BLaER1 (cell line): ENCODE data around the gene TBX4.

Experiments used
- H3K27ac ChIP-seq: shearing (Covaris generic); formaldehyde crosslinking; 2 replicates; pipeline ENCODE4 v1.8.1; 2022
- H3K27me3 ChIP-seq: shearing (Covaris generic); formaldehyde crosslinking; 2 replicates; pipeline ENCODE4 v1.8.1; 2022
- H3K36me3 ChIP-seq: shearing (Covaris generic); formaldehyde crosslinking; 2 replicates; pipeline ENCODE4 v1.8.1; 2022
- H3K4me1 ChIP-seq: shearing (Covaris generic); formaldehyde crosslinking; 2 replicates; pipeline ENCODE4 v1.8.1; 2022
- H3K4me2 ChIP-seq: shearing (Covaris generic); formaldehyde crosslinking; 2 replicates; pipeline ENCODE4 v1.8.1; 2022
- H3K4me3 ChIP-seq: shearing (Covaris generic); formaldehyde crosslinking; 2 replicates; pipeline ENCODE4 v1.8.1; 2022
- H3K9ac ChIP-seq: shearing (Covaris generic); formaldehyde crosslinking; 2 replicates; pipeline ENCODE4 v1.8.1; 2022
- H3K9me3 ChIP-seq: shearing (Covaris generic); formaldehyde crosslinking; 2 replicates; pipeline ENCODE4 v1.8.1; 2022
- H4K20me1 ChIP-seq: shearing (Covaris generic); formaldehyde crosslinking; 2 replicates; pipeline ENCODE4 v1.8.1; 2022
- Cebpa-rat ChIP-seq: shearing (Covaris generic); IDR thresholded peaks from 2 replicates; pipeline ENCODE4 v1.8.1; 2022

TBX4 gene

DNA sequence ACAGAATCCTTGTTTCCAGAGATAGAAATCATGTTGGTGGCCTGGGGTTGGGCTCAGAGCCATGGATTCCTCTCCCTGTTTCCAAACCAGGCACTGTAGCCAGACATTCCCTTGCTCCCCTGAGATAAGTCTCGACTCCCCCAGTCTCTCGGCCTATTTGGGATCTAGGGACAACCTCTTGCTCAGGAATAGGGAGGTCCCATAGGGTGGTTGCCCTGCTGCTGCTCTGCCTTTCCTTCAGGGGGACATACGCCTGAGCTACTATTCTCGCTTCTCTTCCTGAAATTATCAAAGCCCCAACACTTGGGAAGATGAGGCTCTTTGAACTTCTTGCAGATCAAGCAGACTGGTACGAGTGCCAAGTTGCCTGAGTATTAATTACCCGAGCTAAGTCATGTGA is 58.0 kb downstream of the TBX4 start:
- no peak overlapping the region for H3K4me3 ChIP-seq
- no peak for TF ChIP-seq Cebpa-rat
- H4K20me1 ChIP-seq: no peaks in the 10 kb centered on the region
- no peaks in the 10 kb centered on the region for H3K36me3 ChIP-seq
- no peak overlapping the region for H3K4me2 ChIP-seq
- no peaks in the 10 kb centered on the region for H3K9me3 ChIP-seq
- no peak overlapping the region for H3K27ac ChIP-seq
- no peaks in the 10 kb centered on the region for H3K4me1 ChIP-seq
- H3K9ac ChIP-seq: no peak overlapping the region
- H3K27me3 ChIP-seq: no peaks in the 10 kb centered on the region

DNA sequence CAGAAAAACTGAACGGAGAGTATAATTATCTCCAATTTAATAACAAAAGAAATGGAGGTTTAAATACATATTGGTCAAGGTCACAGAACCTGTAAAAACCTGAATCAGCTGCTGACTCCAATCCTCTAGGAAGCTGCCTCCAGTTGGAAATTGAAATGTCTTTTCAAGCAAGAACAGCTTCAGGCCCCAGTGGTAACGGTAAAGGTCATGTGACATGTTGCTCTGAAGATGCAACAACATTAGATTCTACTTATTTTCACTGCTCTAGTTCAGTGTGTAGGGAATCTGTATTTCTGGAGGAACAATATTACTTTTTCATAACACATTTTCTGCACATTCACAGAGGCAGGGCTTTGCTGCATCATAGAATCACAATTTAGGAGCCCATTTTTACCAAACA is 58.8 kb downstream of the TBX4 start:
- Histone ChIP-seq H3K27ac (no peak overlapping the region), H3K4me2 (no peak overlapping the region), H3K4me3 (no peak overlapping the region), H3K36me3 (no peaks in the 10 kb centered on the region), H4K20me1 (no peaks in the 10 kb centered on the region), H3K4me1 (no peaks in the 10 kb centered on the region), H3K9ac (no peak overlapping the region), H3K9me3 (no peaks in the 10 kb centered on the region), H3K27me3 (no peaks in the 10 kb centered on the region)
- no peak for TF ChIP-seq Cebpa-rat

DNA sequence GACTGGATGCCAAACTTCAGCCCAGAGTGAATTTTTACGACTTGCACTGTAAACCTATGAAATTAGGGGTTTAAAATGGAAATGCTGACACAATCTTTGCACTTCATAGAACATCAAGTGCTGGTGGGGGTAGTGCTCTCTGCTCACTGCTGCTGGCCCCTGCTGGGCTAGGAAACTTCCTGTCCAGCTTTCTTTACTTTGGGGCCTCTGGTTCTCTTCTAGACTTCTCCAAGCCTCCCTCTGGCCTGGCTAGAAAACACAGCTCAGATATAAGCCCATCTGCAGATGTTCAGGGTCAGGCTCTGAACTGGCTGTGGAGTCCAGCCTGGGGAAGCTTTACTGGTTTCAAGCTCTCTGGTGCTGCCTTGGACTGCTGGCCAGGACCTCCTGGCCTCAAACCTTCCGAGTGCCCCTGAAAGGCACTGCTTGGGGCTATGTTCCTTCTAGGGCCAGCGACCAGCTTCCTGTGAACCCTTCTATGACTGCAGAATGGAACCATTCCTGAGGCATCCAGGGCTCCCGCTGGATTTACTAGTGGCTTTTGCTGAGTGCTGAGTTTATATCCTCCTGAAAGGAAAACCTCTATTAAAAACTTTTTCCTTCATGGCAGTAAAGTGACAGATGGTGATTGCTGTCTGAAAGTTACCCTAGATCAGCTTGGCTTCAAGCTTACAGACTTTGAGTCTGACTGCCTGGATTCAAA is 59.4 kb downstream of the TBX4 start:
- Histone ChIP-seq H3K9ac (no peak overlapping the region), H3K36me3 (no peaks in the 10 kb centered on the region), H3K9me3 (no peaks in the 10 kb centered on the region), H3K4me1 (no peaks in the 10 kb centered on the region), H3K27ac (no peak overlapping the region), H3K4me2 (no peak overlapping the region), H4K20me1 (no peaks in the 10 kb centered on the region), H3K4me3 (no peak overlapping the region), H3K27me3 (no peaks in the 10 kb centered on the region)
- TF ChIP-seq Cebpa-rat: no peak

DNA sequence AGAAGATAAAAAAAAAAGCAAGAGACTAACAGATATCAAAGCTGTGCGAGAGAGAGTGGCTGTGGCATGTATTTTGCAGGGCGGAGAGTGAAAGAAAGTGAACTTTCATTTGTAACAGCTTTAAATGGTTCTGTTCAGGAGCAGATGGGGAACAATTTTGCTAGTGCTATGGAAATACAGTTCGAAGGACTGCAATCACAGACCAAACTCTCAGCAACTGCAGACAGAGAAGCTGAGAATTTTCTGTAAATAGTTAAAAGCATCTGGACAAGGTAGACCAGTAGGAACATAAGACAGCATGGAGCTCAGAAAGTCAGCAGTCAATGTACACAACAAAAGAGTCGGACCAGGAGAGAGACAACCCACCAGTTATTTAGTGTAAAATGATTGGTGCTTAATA is 62.3 kb downstream of the TBX4 start:
- H3K4me3 ChIP-seq: no peak overlapping the region
- no peaks in the 10 kb centered on the region for H3K9me3 ChIP-seq
- H3K4me1 ChIP-seq: no peaks in the 10 kb centered on the region
- H3K9ac ChIP-seq: no peak overlapping the region
- H3K36me3 ChIP-seq: no peaks in the 10 kb centered on the region
- no peaks in the 10 kb centered on the region for H4K20me1 ChIP-seq
- H3K27me3 ChIP-seq: no peaks in the 10 kb centered on the region
- no peak for TF ChIP-seq Cebpa-rat
- no peak overlapping the region for H3K4me2 ChIP-seq
- no peak overlapping the region for H3K27ac ChIP-seq

DNA sequence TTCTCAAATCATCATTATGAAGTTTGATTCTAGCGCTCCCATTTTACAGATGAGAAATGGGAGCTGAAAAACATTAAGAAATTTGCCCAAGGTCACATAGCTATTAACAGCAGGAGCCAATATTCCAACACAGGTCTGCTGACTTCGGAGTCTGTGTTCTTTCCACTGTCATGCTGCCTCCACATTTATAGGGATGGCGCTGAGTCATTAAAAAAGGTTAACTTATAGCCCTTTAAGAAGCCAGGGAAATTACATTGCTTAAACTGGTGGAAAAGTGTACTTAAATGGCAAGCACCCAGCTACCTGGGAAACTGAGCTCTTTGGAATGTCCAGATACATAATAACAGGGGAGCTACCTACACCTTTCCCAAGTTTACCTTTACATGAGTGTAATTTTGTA is 65.0 kb downstream of the TBX4 start:
- Histone ChIP-seq H3K36me3 (no peaks in the 10 kb centered on the region), H3K9me3 (no peaks in the 10 kb centered on the region), H3K27me3 (no peaks in the 10 kb centered on the region), H3K9ac (no peak overlapping the region), H3K4me3 (no peak overlapping the region), H4K20me1 (no peaks in the 10 kb centered on the region), H3K4me2 (no peak overlapping the region), H3K4me1 (no peaks in the 10 kb centered on the region), H3K27ac (no peak overlapping the region)
- no peak for TF ChIP-seq Cebpa-rat

DNA sequence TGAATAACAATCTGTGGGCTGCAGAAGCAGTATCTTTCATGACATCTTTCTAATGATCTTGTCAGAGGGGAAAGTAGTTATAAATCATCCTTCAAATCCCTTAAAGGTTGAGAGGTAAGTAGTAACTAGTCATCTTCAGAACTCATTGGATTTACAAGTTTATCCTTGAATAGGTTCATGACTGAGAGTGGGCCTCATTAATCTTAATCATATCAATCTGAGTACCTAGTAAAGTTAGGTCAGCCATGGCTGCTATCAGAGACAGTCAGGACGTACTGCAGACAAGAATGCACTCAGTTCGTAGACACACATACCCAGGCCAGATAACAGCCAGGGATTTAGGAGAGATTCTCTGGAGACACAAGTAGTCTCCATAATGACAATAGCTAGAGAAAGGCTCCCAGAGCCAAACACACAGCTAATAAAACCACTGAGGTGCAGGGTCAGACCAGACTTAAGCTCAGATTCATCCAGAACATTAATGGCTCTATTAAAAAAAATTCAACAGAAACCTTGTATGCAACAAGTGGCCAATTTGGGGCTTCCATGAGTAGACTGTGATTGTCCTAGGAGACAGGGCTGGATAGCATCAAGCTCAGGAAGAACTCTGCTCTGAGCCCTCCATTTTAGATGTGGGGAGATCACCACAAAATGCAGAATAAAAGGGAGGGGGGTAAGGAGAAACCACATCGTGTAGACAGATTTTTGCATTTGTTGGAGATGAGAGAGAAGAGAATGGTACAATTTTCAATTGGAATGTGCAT is 65.8 kb downstream of the TBX4 start:
- no peak overlapping the region for H3K4me2 ChIP-seq
- no peak for TF ChIP-seq Cebpa-rat
- no peaks in the 10 kb centered on the region for H3K9me3 ChIP-seq
- H4K20me1 ChIP-seq: no peaks in the 10 kb centered on the region
- no peaks in the 10 kb centered on the region for H3K27me3 ChIP-seq
- no peaks in the 10 kb centered on the region for H3K4me1 ChIP-seq
- no peak overlapping the region for H3K9ac ChIP-seq
- H3K36me3 ChIP-seq: no peaks in the 10 kb centered on the region
- H3K27ac ChIP-seq: no peak overlapping the region
- no peak overlapping the region for H3K4me3 ChIP-seq

DNA sequence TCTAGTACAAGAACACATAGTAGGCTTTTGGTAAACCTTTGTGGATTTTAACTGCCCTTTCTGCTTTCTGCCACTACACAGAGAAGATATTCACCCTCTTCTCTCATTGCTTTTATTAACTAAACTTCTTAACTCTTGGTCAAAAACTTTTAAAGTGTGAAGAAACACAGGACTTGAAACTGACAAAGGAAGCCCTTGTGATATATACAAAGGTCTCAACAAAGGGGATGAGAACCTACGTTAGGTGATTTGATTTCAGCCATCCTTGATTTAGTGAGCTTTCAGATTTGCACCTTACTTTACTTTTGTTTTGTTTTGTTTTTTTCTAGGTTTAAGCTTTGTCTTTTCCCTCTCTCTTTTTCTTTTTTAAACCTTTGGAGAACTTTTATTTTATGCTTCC is 66.9 kb downstream of the TBX4 start:
- Histone ChIP-seq H3K4me2 (no peak overlapping the region), H3K4me1 (no peaks in the 10 kb centered on the region), H3K36me3 (no peaks in the 10 kb centered on the region), H4K20me1 (no peaks in the 10 kb centered on the region), H3K9ac (no peak overlapping the region), H3K27ac (no peak overlapping the region), H3K27me3 (no peaks in the 10 kb centered on the region), H3K4me3 (no peak overlapping the region), H3K9me3 (no peaks in the 10 kb centered on the region)
- TF ChIP-seq Cebpa-rat: no peak

DNA sequence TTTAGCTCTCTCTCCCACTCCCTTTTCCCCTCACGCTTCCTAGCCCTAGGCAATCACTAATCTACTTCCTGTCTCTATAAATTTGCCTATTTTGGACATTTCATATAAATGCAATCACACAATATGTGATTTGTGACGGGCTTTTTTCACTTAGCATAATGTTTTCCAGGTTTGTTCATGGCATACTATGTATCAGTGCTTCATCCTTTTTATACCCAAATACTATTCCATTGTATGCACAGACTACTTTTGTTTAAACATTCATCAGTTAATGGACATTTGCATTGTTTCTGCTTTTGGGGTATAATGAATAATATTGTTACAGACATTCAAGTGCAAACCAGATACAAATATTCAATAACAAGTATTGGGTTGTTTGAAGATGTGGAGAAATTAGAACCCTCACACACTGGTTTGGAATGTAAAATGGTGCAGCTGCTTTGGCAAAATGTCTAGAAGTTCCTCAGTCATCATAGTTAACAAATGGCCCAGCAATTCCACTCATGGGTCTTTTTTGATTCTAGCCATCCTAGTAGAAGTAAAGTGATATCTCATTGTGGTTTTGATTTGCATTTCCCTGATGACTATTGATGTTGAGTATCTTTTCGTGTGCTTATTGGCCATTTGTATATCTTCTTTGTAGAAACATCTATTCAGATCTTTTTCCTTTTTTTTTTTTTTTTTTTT is 67.7 kb downstream of the TBX4 start:
- no peak overlapping the region for H3K4me3 ChIP-seq
- no peak overlapping the region for H3K27ac ChIP-seq
- TF ChIP-seq Cebpa-rat: no peak
- H3K36me3 ChIP-seq: no peaks in the 10 kb centered on the region
- no peaks in the 10 kb centered on the region for H4K20me1 ChIP-seq
- H3K9ac ChIP-seq: no peak overlapping the region
- H3K27me3 ChIP-seq: no peaks in the 10 kb centered on the region
- H3K4me1 ChIP-seq: no peaks in the 10 kb centered on the region
- no peaks in the 10 kb centered on the region for H3K9me3 ChIP-seq
- no peak overlapping the region for H3K4me2 ChIP-seq

DNA sequence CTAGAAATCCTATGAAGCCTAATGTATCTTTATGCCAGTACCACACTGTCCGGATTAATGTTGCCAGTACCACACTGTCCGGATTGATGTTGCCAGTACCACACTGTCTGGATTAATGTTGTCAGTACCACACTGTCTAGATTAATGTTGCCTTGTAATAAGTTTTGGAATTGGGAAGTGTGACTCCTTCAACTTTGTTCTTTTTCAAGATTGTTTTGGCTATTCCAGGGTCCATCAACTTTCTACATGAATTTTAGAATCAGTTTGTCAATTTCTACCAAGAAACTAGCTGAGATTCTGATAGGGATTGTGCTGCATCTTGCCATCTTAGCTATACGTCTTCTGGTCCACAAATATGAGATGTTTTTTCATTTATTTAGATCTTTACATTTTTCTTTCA is 68.7 kb downstream of the TBX4 start:
- no peak overlapping the region for H3K4me2 ChIP-seq
- H3K9me3 ChIP-seq: no peaks in the 10 kb centered on the region
- no peaks in the 10 kb centered on the region for H3K36me3 ChIP-seq
- no peak overlapping the region for H3K4me3 ChIP-seq
- no peak for TF ChIP-seq Cebpa-rat
- no peak overlapping the region for H3K9ac ChIP-seq
- no peaks in the 10 kb centered on the region for H3K27me3 ChIP-seq
- no peak overlapping the region for H3K27ac ChIP-seq
- H3K4me1 ChIP-seq: no peaks in the 10 kb centered on the region
- no peaks in the 10 kb centered on the region for H4K20me1 ChIP-seq

DNA sequence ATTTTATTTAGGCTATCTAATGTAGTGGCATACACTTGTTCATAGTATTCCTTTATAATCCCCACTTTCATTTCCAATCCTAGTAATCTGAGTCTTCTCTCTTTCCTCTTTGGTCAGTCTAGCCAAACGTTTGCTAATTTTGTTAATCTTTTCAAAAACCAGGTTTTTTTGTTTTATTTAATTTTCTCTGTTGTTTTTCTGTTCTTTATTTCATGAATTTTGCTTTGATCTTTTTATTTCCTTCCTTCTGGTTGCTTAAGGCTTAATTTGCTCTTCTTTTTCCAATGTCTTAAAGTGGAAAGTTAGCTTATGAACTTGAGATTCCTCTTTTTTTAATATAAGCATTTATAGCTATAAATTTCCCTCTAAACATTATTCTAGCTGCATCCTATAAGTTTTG is 69.9 kb downstream of the TBX4 start:
- H3K4me3 ChIP-seq: no peak overlapping the region
- no peak overlapping the region for H3K9ac ChIP-seq
- TF ChIP-seq Cebpa-rat: no peak
- no peak overlapping the region for H3K27ac ChIP-seq
- no peaks in the 10 kb centered on the region for H3K9me3 ChIP-seq
- H4K20me1 ChIP-seq: no peaks in the 10 kb centered on the region
- no peaks in the 10 kb centered on the region for H3K27me3 ChIP-seq
- no peaks in the 10 kb centered on the region for H3K4me1 ChIP-seq
- no peak overlapping the region for H3K4me2 ChIP-seq
- no peaks in the 10 kb centered on the region for H3K36me3 ChIP-seq
